Stimulated activated naive B cell treated with anti-CD40 and anti-IgM and Interleukin-4, amounts not matched to agents 10 μg/mL and 1 μg/mL and 100 μg/mL, for 72 hours (primary cell): ENCODE results near the gene ZP2.
"Not testable (repeated sequence)": the region's sequence is repeated elsewhere in the genome, so short reads cannot be mapped to it uniquely, and the experiment has no call there.

Experiments
- ATAC-seq, 2 donors: fragments of 150-1000 bp; cut with Tn5 transposase; replicated peaks; 2 replicates each; pipeline ENCODE4 v1.10.0; 2021; ENCODE audit warnings: moderate library complexity in 1 of 2
- DNase-seq: peaks from one replicate; pipeline ENCODE4 v3.0.0; 2021
- H3K27ac Mint-ChIP-seq: one replicate; pipeline ENCODE4 v1.8.0; 2022; ENCODE audit warnings: mild to moderate bottlenecking, mixed read lengths
- H3K27me3 Mint-ChIP-seq, 2 donors: one replicate each; pipeline ENCODE4 v1.8.0; 2022; ENCODE audit warnings: mixed read lengths in 2 of 2
- H3K36me3 Mint-ChIP-seq, 2 donors: one replicate each; pipeline ENCODE4 v1.8.0; 2022; ENCODE audit warnings: mixed read lengths in 2 of 2, mild to moderate bottlenecking in 1 of 2
- H3K4me1 Mint-ChIP-seq, 2 donors: one replicate each; pipeline ENCODE4 v1.8.0; 2022; ENCODE audit warnings: mixed read lengths in 2 of 2, mild to moderate bottlenecking in 1 of 2
- H3K4me3 Mint-ChIP-seq, 2 donors: one replicate each; pipeline ENCODE4 v1.8.0; 2022; ENCODE audit warnings: mild to moderate bottlenecking in 2 of 2, mixed read lengths in 2 of 2, moderate library complexity in 1 of 2
- H3K9me3 Mint-ChIP-seq, 2 donors: one replicate each; pipeline ENCODE4 v1.8.0; 2022; ENCODE audit warnings: mixed read lengths in 2 of 2, mild to moderate bottlenecking in 1 of 2

Gene ZP2

DNA sequence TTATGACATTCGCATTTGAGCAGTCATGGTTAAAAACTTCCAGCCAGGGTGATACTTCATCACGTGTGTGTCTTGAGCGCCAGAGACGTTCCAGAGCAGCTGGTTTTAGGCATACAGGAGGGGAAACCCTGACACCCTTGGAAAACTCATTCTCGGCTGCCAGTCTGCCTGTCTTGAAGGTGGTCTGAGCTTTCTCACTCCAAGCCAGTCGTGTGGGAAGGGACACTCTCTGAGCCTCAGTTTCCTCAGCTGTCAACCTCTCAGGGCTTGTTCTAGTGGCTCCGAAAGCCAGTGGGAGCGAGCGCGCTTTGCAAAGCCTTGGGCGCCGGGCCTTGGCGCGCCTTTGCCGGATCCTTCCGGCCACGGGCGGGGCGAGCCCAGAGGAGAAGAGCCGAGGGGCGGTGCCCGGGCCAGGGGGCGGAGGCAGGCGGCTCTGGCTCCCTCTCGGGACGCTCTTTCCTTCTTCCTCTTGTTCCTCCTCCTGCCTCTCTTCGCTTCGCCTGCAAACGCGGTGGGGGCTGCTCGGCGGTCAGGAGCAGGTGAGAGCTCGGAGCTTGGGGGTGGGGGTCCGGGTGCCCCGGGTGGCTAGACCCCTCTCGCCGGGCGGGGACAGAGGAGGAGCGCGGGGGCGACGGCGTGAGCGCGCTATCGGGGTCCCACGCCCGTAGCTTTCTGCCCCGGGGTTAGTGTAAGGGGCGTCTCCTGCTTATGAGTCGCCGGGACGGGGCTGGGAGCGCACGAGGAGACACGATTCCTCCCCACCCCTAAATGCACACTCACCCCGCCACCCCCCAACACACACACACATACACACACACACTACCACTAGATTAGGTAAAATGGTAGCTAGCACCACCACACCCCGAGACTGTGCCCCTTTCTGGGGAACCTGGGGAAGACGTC lies 52.9 kb downstream of the ZP2 start, which contains the start of gene LDAF1:
Gene LDAF1 (plus strand): TSS at position 467 of the 903 bp plus-strand sequence. CDS start 2,509 bp downstream, outside the sequence.
- Mint-ChIP-seq H3K27me3 (peaks cover 0 to 5% of the 10 kb centered on the region in 2 donors), H3K36me3 (peaks cover 9 to 10% of the 10 kb centered on the region in 2 donors), H3K4me1 (peaks cover 16 to 31% of the 10 kb centered on the region in 2 donors)

DNA sequence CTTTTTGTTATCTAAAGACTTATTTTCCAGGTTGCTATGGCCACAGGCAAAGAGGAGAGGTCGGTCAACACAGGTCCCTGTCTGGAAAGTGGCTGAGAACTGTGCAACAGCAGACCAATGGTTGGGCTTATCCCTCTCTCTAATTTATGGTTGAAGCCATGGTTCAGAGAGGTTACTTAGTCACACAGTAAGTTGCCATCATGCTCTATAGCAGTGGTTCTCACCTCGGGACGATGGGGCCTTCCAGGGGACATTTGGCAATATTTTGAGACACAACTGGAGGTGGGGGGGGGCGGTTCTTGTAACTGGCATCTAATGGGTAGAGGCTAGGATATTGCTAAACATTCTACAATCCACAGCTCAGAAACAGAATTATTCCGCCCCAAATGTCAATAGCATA lies 53.7 kb downstream of the ZP2 start:
- Mint-ChIP-seq H3K36me3 (peaks cover 6% of the 10 kb centered on the region in 2 donors), H3K4me1 (peaks cover 16 to 31% of the 10 kb centered on the region in 2 donors), H3K4me3 (peak overlapping the region in 1 of 2 donors; percentile 96), H3K27me3 (peaks cover 0 to 6% of the 10 kb centered on the region in 2 donors), H3K9me3 (no peaks in the 10 kb centered on the region), H3K27ac (no peak overlapping the region)
- no peak for DNase-seq
- ATAC-seq: no peak

More for the DNA sequence above, 52.9 kb downstream of the ZP2 start, which contains the start of gene LDAF1:
- Mint-ChIP-seq H3K4me3 (peak within 1 kb of the TSS; percentile 85 to 96), H3K9me3 (no peaks in the 10 kb centered on the region), H3K27ac (peak within 1 kb of the TSS; percentile 68)
- DNase-seq: peak; percentile 65
- ATAC-seq: peak; percentile 93 to 95

DNA sequence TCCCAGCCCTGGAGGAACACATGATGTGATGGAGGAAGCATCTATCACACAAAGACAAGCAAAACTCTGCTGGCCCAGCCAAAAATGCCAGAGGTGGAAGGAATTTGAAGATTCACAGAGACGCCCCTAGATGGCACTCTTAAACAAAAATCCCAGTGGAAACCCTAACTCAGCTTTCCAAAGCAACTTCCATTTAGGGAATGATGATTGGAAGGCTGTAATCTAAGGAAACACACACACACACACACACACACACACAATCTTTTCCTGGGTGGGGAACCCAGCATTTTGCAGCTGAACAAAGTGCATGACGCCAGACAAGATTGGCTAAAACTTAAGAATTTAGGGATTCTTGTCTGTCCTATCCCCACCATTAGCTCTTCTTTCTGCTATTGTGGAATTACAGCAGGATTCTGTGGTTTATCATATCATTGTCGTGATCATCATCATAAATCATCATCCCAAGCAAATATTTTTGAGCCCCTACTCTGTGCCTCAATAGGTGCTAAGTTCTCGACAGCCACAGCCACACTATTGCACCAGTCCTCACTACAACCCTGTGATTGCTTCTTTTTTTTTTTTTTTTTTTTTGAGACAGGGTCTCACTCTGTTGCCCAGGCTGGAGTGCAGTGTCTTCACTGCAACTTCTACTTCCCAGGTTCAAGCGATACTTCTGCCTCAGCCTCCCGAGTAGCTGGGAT lies 54.5 kb downstream of the ZP2 start:
- Mint-ChIP-seq H3K4me1 (peaks cover 16 to 31% of the 10 kb centered on the region in 2 donors), H3K36me3 (peaks cover 3 to 6% of the 10 kb centered on the region in 2 donors), H3K4me3 (no peak overlapping the region), H3K9me3 (no peaks in the 10 kb centered on the region), H3K27me3 (peaks cover 3 to 6% of the 10 kb centered on the region in 2 donors), H3K27ac (no peak overlapping the region)
- no peak for ATAC-seq
- DNase-seq: no peak

DNA sequence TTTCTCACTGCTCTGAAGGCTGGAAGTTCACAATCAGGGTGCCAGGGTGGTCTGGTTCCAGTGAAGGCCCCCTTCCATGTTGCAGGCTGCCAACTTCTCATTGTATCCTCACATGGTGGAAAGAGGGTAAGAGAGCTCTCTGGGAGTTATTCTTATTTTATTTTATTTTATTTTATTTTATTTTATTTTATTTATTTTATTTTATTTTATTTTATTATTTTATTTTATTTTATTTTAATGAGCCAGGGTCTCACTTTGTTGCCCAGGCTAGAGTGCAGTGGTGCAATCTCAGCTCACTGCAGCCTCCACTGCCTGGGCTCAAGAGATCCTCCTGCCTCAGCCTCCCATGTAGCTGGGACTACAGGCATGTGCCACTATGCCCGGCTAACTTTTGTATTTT lies 55.4 kb downstream of the ZP2 start:
- not testable (repeated sequence) for DNase-seq, H3K36me3 Mint-ChIP-seq, H3K9me3 Mint-ChIP-seq, H3K4me3 Mint-ChIP-seq, ATAC-seq, H3K27ac Mint-ChIP-seq
- Mint-ChIP-seq H3K27me3 (peaks cover 4 to 12% of the 10 kb centered on the region in 2 donors), H3K4me1 (peaks cover 16 to 32% of the 10 kb centered on the region in 2 donors)

DNA sequence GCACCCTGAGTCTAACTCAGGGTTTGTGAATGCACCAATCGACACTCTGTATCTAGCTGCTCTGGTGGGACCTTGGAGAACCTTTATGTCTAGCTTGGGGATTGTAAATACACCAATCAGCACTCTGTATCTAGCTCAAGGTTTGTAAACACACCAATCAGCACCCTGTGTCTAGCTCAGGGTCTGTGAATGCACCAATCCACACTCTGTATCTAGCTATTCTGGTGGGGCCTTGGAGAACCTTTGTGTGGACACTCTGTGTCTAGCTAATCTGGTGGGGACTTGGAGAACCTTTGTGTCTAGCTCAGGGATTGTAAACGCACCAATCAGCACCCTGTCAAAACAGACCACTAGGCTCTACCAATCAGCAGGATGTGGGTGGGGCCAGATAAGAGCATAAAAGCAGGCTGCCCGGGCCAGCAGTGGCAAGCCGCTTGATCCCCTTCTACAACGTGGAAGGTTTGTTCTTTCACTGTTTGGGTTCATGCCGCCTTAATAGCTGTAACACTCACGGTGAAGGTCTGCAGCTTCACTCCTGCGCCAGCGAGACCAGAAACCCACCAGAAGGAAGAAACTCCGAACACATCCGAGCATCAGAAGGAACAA lies 58.1 kb downstream of the ZP2 start:
- not testable (repeated sequence) for ATAC-seq, H3K4me3 Mint-ChIP-seq, DNase-seq, H3K27ac Mint-ChIP-seq, H3K36me3 Mint-ChIP-seq, H3K9me3 Mint-ChIP-seq
- peaks cover 15 to 36% of the 10 kb centered on the region in 2 donors for H3K27me3 Mint-ChIP-seq
- peaks cover 9 to 21% of the 10 kb centered on the region in 2 donors for H3K4me1 Mint-ChIP-seq

DNA sequence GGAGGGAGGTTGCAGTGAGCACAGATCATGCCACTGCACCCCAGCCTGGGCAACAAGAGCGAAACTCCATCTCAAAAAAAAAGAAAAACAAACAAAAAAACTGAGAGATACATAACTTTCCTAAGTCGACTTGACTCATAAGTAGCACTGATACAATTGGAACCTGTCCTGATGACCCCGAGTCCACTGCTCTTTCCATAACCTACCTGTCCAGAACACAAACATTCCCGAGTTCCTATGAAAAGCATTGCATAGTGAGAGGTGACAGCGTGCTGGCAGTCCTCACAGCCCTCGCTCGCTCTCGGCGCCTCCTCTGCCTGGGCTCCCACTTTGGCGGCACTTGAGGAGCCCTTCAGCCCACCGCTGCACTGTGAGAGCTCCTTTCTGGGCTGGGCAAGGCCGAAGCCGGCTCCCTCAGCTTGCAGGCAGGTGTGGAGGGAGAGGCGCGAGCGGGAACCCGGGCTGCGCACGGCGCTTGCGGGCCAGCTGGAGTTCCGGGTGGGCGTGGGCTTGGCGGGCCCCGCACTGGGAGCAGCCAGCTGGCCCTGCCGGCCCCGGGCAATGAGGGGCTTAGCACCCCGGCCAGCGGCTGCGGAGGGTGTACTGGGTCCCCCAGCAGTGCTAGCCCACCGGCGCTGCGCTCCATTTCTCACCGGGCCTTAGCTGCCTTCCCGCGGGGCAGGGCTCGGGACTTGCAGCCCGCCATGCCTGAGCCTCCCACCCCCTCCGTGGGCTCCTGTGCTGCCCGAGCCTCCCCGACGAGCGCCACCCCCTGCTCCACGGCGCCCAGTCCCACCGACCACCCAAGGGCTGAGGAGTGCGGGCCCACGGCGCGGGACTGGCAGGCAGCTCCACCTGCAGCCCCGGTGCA lies 59.0 kb downstream of the ZP2 start:
- H3K36me3 Mint-ChIP-seq, H3K4me3 Mint-ChIP-seq, ATAC-seq, DNase-seq, H3K9me3 Mint-ChIP-seq, H3K27ac Mint-ChIP-seq: not testable (repeated sequence)
- Mint-ChIP-seq H3K27me3 (peaks cover 21 to 45% of the 10 kb centered on the region in 2 donors), H3K4me1 (peaks cover 9 to 13% of the 10 kb centered on the region in 2 donors)

DNA sequence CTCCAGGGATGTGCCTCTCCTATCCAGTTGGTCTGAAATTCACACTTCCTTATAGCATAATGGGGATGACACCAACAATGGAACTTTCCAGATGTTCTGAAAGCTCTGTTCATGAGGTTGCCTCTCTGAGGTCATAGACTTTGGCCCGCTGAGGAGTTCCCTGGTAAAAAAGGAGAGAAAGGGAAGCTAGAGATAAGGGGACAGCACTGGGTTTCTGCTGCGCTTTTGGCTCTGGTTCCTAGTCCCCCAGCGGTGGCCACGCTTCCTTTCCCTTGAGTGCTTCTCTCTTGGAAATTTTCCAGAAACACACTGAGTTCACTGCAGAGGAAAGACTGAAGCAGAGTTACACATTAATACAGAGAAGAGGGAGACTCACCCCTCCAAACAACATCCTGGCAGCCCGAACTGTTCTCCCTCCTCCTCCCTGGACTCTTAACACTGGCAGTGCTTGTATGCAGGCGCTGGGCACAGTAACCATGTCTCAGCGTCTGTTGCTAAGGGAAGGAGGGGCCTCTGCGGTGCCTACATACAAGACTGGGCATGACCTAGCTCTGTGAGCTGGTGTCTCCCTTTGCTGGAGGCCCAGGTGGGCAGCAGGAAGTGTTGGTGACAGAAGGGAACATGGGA lies 60.9 kb downstream of the ZP2 start, which contains the start of gene DNAH3:
Gene DNAH3 (minus strand): TSS at position 472 of the 627 bp plus-strand sequence. CDS start 527 bp downstream, outside the sequence.
- H3K27ac Mint-ChIP-seq: no peak within 1 kb of the TSS
- no peaks in the 10 kb centered on the region for H3K9me3 Mint-ChIP-seq
- DNase-seq (no peak), ATAC-seq (peak in 1 of 2 donors; percentile 58)
- H3K27me3 Mint-ChIP-seq: peaks cover 26 to 52% of the 10 kb centered on the region in 2 donors
- H3K4me3 Mint-ChIP-seq: no peak within 1 kb of the TSS
- peaks cover 6 to 8% of the 10 kb centered on the region in 2 donors for H3K4me1 Mint-ChIP-seq
- no peaks in the 10 kb centered on the region for H3K36me3 Mint-ChIP-seq
